ENCODE measurements around the gene CCDC18.

DNA sequence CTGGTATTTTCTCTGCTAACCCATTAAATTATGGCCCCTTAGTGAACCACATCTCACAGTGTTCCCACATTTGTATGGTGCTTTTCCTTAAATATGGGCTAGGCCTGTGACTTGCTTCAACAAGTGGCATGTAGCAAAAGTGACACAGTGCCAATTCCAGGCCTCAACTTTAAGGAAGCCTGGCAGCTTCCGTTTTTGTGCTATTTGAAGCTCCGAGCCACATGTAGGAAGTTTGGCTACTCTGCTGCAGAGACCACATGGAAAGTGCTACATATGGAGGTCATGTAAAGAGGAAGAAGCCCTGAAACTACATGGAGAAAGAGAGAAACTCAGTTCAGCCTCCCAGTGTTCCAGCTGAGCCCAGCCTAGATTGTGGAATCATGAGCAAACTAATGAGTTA lies 136.7 kb downstream of the CCDC18 start:
- TF ChIP-seq, protein P1, sequence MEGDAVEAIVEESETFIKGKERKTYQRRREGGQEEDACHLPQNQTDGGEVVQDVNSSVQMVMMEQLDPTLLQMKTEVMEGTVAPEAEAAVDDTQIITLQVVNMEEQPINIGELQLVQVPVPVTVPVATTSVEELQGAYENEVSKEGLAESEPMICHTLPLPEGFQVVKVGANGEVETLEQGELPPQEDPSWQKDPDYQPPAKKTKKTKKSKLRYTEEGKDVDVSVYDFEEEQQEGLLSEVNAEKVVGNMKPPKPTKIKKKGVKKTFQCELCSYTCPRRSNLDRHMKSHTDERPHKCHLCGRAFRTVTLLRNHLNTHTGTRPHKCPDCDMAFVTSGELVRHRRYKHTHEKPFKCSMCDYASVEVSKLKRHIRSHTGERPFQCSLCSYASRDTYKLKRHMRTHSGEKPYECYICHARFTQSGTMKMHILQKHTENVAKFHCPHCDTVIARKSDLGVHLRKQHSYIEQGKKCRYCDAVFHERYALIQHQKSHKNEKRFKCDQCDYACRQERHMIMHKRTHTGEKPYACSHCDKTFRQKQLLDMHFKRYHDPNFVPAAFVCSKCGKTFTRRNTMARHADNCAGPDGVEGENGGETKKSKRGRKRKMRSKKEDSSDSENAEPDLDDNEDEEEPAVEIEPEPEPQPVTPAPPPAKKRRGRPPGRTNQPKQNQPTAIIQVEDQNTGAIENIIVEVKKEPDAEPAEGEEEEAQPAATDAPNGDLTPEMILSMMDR (conservative IDR thresholded peaks at IDR 0.05; ENCODE audit: low read depth, low read length) = no peak
- TF ChIP-seq EZH2 (IDR thresholded peaks at IDR 0.05; ENCODE audit: low read length, unreplicated experiment) (no peak), EZH2phosphoT487 (IDR thresholded peaks at IDR 0.05; ENCODE audit: borderline replicate concordance, low read length) (no peak)
